ENCODE measurements around the gene CYSTM1.

CYSTM1 gene

DNA sequence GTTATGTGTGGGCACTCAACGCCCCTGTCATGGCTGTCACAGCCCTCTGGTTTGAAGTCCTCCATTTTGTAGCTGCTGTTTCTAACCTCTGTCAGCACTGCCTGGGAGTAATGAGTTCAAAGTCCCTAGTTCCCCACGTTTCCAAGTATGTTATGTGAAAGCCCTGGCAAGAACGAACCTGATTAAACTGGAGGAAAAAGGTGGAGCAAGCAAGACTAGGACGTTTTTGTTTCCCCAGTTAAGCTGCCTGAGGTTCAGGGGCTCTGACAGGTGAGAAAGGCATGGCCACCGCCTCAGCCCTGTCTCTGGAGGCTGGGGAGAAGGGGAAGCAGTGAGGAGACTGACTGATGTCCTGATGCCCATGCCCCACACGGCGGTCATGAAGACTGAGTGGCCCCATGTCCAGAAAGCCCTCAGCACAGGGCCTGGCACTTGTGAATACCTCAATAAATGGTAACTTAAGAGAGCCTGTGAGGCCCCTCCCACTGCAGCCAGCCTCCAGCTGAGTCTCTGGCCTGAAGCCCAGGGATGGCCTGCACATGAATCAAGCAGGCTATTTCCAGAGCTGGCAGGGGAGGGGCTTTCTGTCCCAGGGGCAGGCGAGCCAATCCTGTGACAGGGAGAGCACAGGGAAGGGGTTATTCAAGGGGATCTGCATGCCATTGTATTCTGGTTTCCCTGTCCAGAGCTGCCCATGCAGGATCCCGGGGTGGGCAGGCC lies 66.2 kb downstream of the CYSTM1 start:
- TF ChIP-seq, protein P1, sequence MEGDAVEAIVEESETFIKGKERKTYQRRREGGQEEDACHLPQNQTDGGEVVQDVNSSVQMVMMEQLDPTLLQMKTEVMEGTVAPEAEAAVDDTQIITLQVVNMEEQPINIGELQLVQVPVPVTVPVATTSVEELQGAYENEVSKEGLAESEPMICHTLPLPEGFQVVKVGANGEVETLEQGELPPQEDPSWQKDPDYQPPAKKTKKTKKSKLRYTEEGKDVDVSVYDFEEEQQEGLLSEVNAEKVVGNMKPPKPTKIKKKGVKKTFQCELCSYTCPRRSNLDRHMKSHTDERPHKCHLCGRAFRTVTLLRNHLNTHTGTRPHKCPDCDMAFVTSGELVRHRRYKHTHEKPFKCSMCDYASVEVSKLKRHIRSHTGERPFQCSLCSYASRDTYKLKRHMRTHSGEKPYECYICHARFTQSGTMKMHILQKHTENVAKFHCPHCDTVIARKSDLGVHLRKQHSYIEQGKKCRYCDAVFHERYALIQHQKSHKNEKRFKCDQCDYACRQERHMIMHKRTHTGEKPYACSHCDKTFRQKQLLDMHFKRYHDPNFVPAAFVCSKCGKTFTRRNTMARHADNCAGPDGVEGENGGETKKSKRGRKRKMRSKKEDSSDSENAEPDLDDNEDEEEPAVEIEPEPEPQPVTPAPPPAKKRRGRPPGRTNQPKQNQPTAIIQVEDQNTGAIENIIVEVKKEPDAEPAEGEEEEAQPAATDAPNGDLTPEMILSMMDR (IDR thresholded peaks at IDR 0.05), result no peak
- DNase-seq (ENCODE audit: low spot score), result peak; percentile 90
- Histone ChIP-seq H3K4me3 (no peak overlapping the region), H3K27ac (peak overlapping the region; percentile 17 to 52)

GRCh38 chr5:140242099-140242498 lies 67.1 kb downstream of the CYSTM1 start:
- Histone ChIP-seq H3K4me3 (no peak overlapping the region), H3K27ac (peak overlapping the region; percentile 17 to 52)
- TF ChIP-seq, protein P1 (IDR thresholded peaks at IDR 0.05), result no peak
- DNase-seq (ENCODE audit: low spot score), result no peak

DNA sequence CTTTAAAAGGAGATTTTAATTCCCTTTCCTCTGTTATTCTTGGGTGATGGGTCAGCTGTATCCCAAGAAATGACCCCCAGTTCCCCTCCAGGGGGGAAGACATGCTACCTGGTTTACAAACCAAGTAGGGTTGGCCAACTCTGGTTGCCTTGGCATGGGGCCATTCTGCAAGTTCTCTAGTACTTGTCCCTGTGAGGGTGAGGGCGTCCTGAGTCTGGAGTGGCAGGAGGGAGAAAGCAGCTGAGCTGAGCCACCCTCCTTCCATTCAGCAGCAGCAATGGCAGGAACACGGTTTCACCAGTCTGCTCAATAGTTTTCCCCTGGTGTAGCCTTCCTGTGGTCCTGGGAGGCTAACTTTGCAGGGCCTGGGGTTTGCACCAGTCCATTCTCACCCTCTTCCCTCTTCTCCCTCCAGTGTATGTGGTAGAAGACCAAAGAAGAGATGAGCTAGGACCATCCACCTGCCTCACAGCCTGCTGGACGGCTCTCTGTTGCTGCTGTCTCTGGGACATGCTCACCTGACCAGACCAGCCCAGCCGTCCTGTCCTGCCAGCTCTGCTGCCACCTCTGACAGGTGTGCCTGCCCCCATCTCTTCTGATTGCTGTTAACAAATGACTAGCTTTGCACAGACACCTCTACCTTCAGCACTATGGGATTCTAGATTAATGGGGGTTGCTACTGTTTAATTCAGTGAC lies 68.0 kb downstream of the CYSTM1 start:
- DNase-seq (ENCODE audit: low spot score), result no peak
- TF ChIP-seq, protein P1 (IDR thresholded peaks at IDR 0.05), result no peak
- no peak overlapping the region for H3K27ac ChIP-seq
- H3K4me3 ChIP-seq, result no peak overlapping the region

DNA sequence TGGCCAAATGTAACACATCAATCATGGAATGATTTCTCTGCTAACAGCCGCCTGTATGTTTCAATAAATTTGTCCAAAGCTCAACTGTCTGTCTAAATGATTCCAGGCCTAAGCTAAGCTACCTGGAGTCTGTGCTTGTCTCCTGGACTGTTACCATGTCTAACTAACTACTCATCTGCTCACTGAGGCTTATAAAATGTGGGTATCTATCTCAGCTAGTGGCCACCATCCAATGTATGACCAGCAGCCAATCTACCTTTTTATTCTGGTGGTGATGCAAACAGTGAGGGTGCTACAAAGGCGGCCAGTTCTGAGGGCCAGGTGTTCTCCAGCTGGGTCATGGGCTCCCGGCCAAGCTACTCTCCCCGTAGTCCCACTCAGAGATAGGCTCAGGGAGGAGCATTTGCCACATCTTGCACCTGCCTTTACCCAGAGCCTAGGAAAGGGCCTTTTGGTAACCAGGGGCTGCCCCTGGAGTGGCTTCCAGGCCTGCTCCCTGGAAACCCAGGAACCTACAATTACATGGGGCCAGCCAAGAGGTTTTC lies 68.8 kb downstream of the CYSTM1 start:
- TF ChIP-seq, protein P1 (IDR thresholded peaks at IDR 0.05), result no peak
- H3K27ac ChIP-seq, result no peak overlapping the region
- no peak overlapping the region for H3K4me3 ChIP-seq
- DNase-seq (ENCODE audit: low spot score), result no peak

DNA sequence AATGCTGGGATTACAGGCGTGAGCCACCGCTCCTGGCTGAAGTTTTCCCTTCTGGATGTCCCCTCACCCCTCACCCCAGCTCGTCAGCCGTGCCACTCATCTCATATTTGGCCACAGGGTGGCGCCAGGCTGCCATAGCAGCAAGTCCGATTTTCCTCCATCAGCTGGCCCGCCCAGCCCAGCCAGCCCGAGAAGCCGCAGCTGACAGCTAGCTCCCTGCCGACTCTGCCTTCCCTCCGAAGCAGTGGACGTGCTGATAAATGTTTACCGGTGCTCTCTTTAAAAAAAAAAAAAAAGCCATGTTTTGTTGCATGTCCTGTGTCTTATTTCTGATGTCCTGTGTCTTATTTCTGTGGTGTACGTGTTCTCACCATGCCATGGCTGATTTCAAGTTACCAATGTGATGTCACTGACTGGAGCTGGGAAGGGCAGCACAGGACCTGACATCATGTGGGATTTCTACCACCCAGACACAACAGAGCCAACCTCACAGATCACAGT lies 69.6 kb downstream of the CYSTM1 start:
- TF ChIP-seq, protein P1 (IDR thresholded peaks at IDR 0.05), result peak; percentile 78
- no peak overlapping the region for H3K4me3 ChIP-seq
- DNase-seq (ENCODE audit: low spot score), result peak; percentile 89
- peak overlapping the region in 1 of 2 donors; percentile 28 for H3K27ac ChIP-seq

DNA sequence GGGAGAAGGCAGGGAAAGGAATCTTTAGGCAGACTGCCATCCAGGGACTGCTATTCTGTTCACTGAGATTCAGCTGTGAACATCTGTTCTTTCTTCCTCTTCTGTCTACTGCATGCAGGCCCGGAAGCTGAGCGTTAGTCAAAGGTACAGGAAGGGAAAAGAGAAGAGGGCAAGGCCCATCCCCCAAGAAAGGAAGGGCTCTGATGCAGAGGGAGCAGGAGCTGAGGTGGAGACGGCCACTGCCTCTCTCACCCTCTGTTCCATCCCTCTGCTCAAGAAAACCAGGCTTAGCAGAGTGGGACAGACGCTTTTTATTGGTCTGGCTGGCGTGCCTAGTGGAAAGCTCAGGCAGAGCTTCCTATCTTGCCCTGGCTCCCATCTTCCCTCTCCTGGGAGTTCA lies 70.4 kb downstream of the CYSTM1 start:
- H3K27ac ChIP-seq, result peak overlapping the region in 1 of 2 donors; percentile 28
- H3K4me3 ChIP-seq, result no peak overlapping the region
- DNase-seq (ENCODE audit: low spot score), result no peak
- TF ChIP-seq, protein P1 (IDR thresholded peaks at IDR 0.05), result no peak
